H1 (cell line): ENCODE data around the gene TP53I11. TPM values are rescaled to one million over a fixed set of nuclear protein-coding genes. Genes with fewer than 3 reads are reported as not detected.

Experiments used
- ATF3 ChIP-seq: IDR thresholded peaks from 2 replicates; pipeline ENCODE4 v1.6.1; 2011; ENCODE audit warnings: low read depth, mild to moderate bottlenecking, low read length; ENCODE audit not compliant: insufficient read depth
- CHD1 ChIP-seq: IDR thresholded peaks from 2 replicates; pipeline ENCODE4 v1.6.1; 2012; ENCODE audit warnings: low read depth, low read length, improper control_type of control experiment
- CHD7 ChIP-seq: fragments of 300-600 bp; sonication (generic); IDR thresholded peaks from 2 replicates; pipeline ENCODE4 v1.7.1; 2012; ENCODE audit warnings: low read length, moderate library complexity, mild to moderate bottlenecking, inconsistent platforms; ENCODE audit not compliant: insufficient replicate concordance
- POU5F1 ChIP-seq: IDR thresholded peaks from 2 replicates; pipeline ENCODE4 v1.6.1; 2011; ENCODE audit warnings: low read depth, mild to moderate bottlenecking, low read length, moderate library complexity
- polyA plus RNA-seq, 7 experiments: library from polyadenylated mRNA; depleted of rRNA in 3 of 7; stranded (reverse) in 5 of 7; unstranded in 2 of 7; fragments of >200 nt in 5 of 7; fragments of 200-250 nt in 2 of 7; gene quantifications; 1 replicate in 5 of 7; 2 replicates in 1 of 7; 4 replicates in 1 of 7; pipeline versions ENCODE4 v1.2.1 to v1.2.3, GENCODE V29; 2011 to 2013; ENCODE audit warnings: missing spikeins in 2 of 7, mixed read lengths in 2 of 7
- total RNA-seq: library from RNA; stranded (reverse); fragmentation: NEBNext Ultra II Directional; extraction: Animal tissue kit (Norgen Biotek cat#: 25700); gene quantifications from 2 replicates; pipeline ENCODE4 v1.2.1, GENCODE V29; 2021

Gene TP53I11
- total and polyA plus RNA-seq, 2 of the 8 experiments (the other 6 are each of a cell fraction or from before 2014, with no cell fraction given), result 34.0 to 46.3 TPM

GRCh38 chr11:44930588-44931302 is 19.9 kb downstream of the TP53I11 start (continued):
- TF ChIP-seq POU5F1 (no peak), CHD7 (no peak), CHD1 (no peak), ATF3 (no peak)
- TF ChIP-seq, all 59 proteins: peak for 0
